HepG2 (cell line): ENCODE results near the gene APOLD1. TPM values are rescaled to one million over a fixed set of nuclear protein-coding genes. Genes with fewer than 3 reads are reported as not detected.

ENCODE experiments used
- ATAC-seq: fragments of 200-7000 bp; cut with Tn5 transposase; 3 replicates; pipeline ENCODE4 v1.9.1; 2020; ENCODE audit warnings: mild to moderate bottlenecking, moderate library complexity
- BruUV-seq: library from RNA; stranded (reverse); fragments of 400-500 nt; replicated peaks from 2 replicates; lab custom pipeline; 2021; lab: Mats Ljungman, UMichigan
- CTCF ChIA-PET: fragments of 300-600 bp; formaldehyde crosslinking; extraction: SDS; loops from one replicate; lab custom pipeline; 2021; ENCODE audit warnings: low total read pairs, inconsistent platforms, low intra/inter-chr PET ratio; lab: Yijun Ruan, JAX
- POLR2A ChIA-PET: fragments of 350-600 bp; sonication (Branson Sonifier 250); formaldehyde crosslinking; loops from one replicate; lab custom pipeline; 2020; ENCODE audit warnings: antibody characterized with exemption, inconsistent platforms; lab: Yijun Ruan, JAX
- DNase-seq: peaks from one replicate; pipeline ENCODE4 v3.0.0-alpha.2; 2015; ENCODE audit warnings: low spot score
- FAIRE-seq: peaks from 3 replicates; lab custom pipeline; 2011; peaks lifted over from hg19 to GRCh38; lab: Jason Lieb, UNC
- H2AFZ ChIP-seq: one replicate; pipeline ENCODE4 v1.6.1; 2011; ENCODE audit warnings: low read length, inconsistent platforms
- H3K27ac ChIP-seq: fragments of 300-600 bp; 3 replicates; pipeline ENCODE4 v1.8.0; 2011; ENCODE audit warnings: mixed run types, mild to moderate bottlenecking, mixed read lengths, low read length, inconsistent platforms; ENCODE audit not compliant: insufficient read depth; ENCODE audit errors: extremely low read length
- H3K27me3 ChIP-seq, 2 experiments: fragments of 200-600 bp in 1 of 2; 2 replicates in 1 of 2; 3 replicates in 1 of 2; pipeline versions ENCODE4 v1.6.0 to v1.8.0; 2011; ENCODE audit warnings: low read length in 2 of 2, mild to moderate bottlenecking in 2 of 2, moderate library complexity in 2 of 2, inconsistent platforms in 1 of 2; ENCODE audit not compliant: insufficient read depth in 2 of 2, control insufficient read depth in 1 of 2
- H3K36me3 ChIP-seq, 2 experiments: fragments of 200-600 bp in 1 of 2; replicated peaks in 1 of 2; 2 replicates in 1 of 2; 3 replicates in 1 of 2; pipeline versions ENCODE4 v1.5.1 to v1.8.0; 2011; ENCODE audit warnings: low read length in 2 of 2, inconsistent platforms in 1 of 2; ENCODE audit not compliant: insufficient read depth in 2 of 2, control insufficient read depth in 1 of 2
- H3K4me1 ChIP-seq: 2 replicates; pipeline ENCODE4 v1.5.1; 2012; ENCODE audit warnings: low read length, inconsistent platforms; ENCODE audit not compliant: insufficient read depth
- H3K4me2 ChIP-seq: 2 replicates; pipeline ENCODE4 v1.6.0; 2011; ENCODE audit warnings: low read depth, low read length, inconsistent platforms
- H3K4me3 ChIP-seq, 3 experiments: fragments of 200-600 bp in 1 of 3; sonication (generic), shearing (Covaris generic) in 1 of 3; replicated peaks in 1 of 3; 2 replicates each; pipeline ENCODE4 v1.5.1; 2011 to 2016; ENCODE audit warnings: low read length in 3 of 3, inconsistent platforms in 2 of 3, low read depth in 2 of 3, mild to moderate bottlenecking in 2 of 3, control low read depth in 1 of 3, mixed read lengths in 1 of 3; ENCODE audit not compliant: insufficient read depth in 1 of 3
- H3K79me2 ChIP-seq: one replicate; pipeline ENCODE4 v1.6.1; 2011; ENCODE audit warnings: low read length, inconsistent platforms; ENCODE audit not compliant: insufficient read depth
- H3K9ac ChIP-seq: 2 replicates; pipeline ENCODE4 v1.6.0; 2011; ENCODE audit warnings: mild to moderate bottlenecking, low read depth, low read length, inconsistent platforms; ENCODE audit not compliant: insufficient read depth
- H3K9me3 ChIP-seq: 2 replicates; pipeline ENCODE4 v1.5.1; 2012; ENCODE audit warnings: mild to moderate bottlenecking, low read length
- H4K20me1 ChIP-seq: 2 replicates; pipeline ENCODE4 v1.6.0; 2011; ENCODE audit warnings: inconsistent platforms, mild to moderate bottlenecking, low read length, moderate library complexity; ENCODE audit not compliant: insufficient read depth
- CHD4 ChIP-seq: fragments of 200-600 bp; sonication (generic); IDR thresholded peaks from 2 replicates; pipeline ENCODE4 v1.7.0; 2017; ENCODE audit warnings: mild to moderate bottlenecking, low read length, borderline replicate concordance
- NCOA5 ChIP-seq: sonication (generic); formaldehyde crosslinking; IDR thresholded peaks from 2 replicates; pipeline ENCODE4 v1.4.0; 2020; ENCODE audit warnings: missing genetic modification reagents
- PRDM15 ChIP-seq: sonication (generic); formaldehyde crosslinking; IDR thresholded peaks from 2 replicates; pipeline ENCODE4 v1.4.0; 2020; ENCODE audit warnings: missing genetic modification reagents
- SMAD3 ChIP-seq: sonication (generic); formaldehyde crosslinking; IDR thresholded peaks from 2 replicates; pipeline ENCODE4 v1.4.0; 2020; ENCODE audit warnings: missing genetic modification reagents
- SNAPC5 ChIP-seq: sonication (generic); formaldehyde crosslinking; IDR thresholded peaks from 2 replicates; pipeline ENCODE4 v1.8.1; 2023; ENCODE audit warnings: mild to moderate bottlenecking, missing genetic modification reagents, borderline replicate concordance
- ZNF614 ChIP-seq: IDR thresholded peaks from 2 replicates; pipeline ENCODE4 v1.6.1; 2018; ENCODE audit warnings: missing biosample characterization, missing genetic modification reagents, inconsistent platforms, borderline replicate concordance
- in situ Hi-C: cut with HindIII; loops from 2 replicates; pipeline ENCODE4 v1.10.0; 2017; ENCODE audit warnings: low pct_unique_long_range_greater_than_20kb; ENCODE audit not compliant: extremely low pct_ligation_motif_present
- intact Hi-C: fragments of 100-400 bp; cut with micrococcal nuclease; formaldehyde crosslinking; loops from one replicate; pipeline ENCODE4 v1.10.0; 2022; ENCODE audit not compliant: unreplicated experiment
- polyA plus RNA-seq, 8 experiments: library from polyadenylated mRNA; depleted of rRNA in 3 of 8; stranded (reverse) in 7 of 8; unstranded in 1 of 8; fragments of >200 nt; fragmentation: Illumina TruSeq in 4 of 8; extraction: Trizol in 4 of 8; gene quantifications; 2 replicates each; pipeline versions ENCODE4 v1.2.1 to v1.2.3, GENCODE V29; 2011 to 2016; ENCODE audit warnings: low read depth in 4 of 8, missing spikeins in 1 of 8, mixed read lengths in 1 of 8; ENCODE audit not compliant: insufficient read depth in 1 of 8
- total RNA-seq, 5 experiments: library from RNA; depleted of rRNA; stranded (reverse); fragments of >200 nt; fragmentation: Illumina TruSeq; extraction: Trizol; gene quantifications; 2 replicates each; pipeline ENCODE4 v1.2.3, GENCODE V29; 2016; ENCODE audit warnings: low read depth in 1 of 5

Gene APOLD1
- total and polyA plus RNA-seq, 2 of the 13 experiments (the other 11 are each of a cell fraction or from before 2014, with no cell fraction given): 0.20 to 0.84 TPM

- ChIA-PET POLR2A (no interaction called here), CTCF (no interaction called here)
- intact Hi-C loops (no loop called here), in situ Hi-C loops (no loop called here)
- FAIRE-seq: no peak
- Histone ChIP-seq H3K4me2 (no peak overlapping the region), H2AFZ (no peak overlapping the region), H3K9ac (no peak overlapping the region), H3K4me1 (no peaks in the 10 kb centered on the region), H3K4me3 (no peak overlapping the region), H3K36me3 (no peaks in the 10 kb centered on the region), H3K27ac (no peak overlapping the region), H3K27me3 (no peaks in the 10 kb centered on the region), H3K9me3 (no peaks in the 10 kb centered on the region), H4K20me1 (no peaks in the 10 kb centered on the region), H3K79me2 (no peaks in the 10 kb centered on the region)
- TF ChIP-seq SMAD3 (CRISPR knock-in tag) (no peak), NCOA5 (no peak), SNAPC5 (CRISPR knock-in tag) (no peak), PRDM15 (CRISPR knock-in tag) (no peak), CHD4 (no peak), ZNF614 (CRISPR knock-in tag) (no peak)
- ATAC-seq: no peak
- BruUV-seq: no TSS peak
- no peak for DNase-seq
These were observed 20.6 kb upstream of the APOLD1 start for GRCh38 chr12:12764824-12765223.
